H1 (cell line): ENCODE data around the gene MYL6. TPM values are rescaled to one million over a fixed set of nuclear protein-coding genes. Genes with fewer than 3 reads are reported as not detected.

Source experiments
- CTCF ChIA-PET: fragments of 300-600 bp; sonication (Branson Sonifier 250); formaldehyde crosslinking; loops from one replicate; lab custom pipeline; 2021; ENCODE audit not compliant: partially characterized antibody; lab: Charles Lee
- POLR2A ChIA-PET: fragments of 300-600 bp; sonication (Branson Sonifier 250); formaldehyde crosslinking; loops from one replicate; lab custom pipeline; 2021; ENCODE audit warnings: inconsistent platforms; ENCODE audit not compliant: partially characterized antibody; lab: Charles Lee
- DNase-seq, 2 experiments: peaks; one replicate each; pipeline versions ENCODE4 v3.0.0 to v3.0.0-alpha.2; 2010 to 2022; ENCODE audit warnings: low spot score in 2 of 2, low read depth in 1 of 2, mixed read lengths in 1 of 2
- FAIRE-seq: peaks from 2 replicates; lab custom pipeline; 2011; peaks lifted over from hg19 to GRCh38; lab: Jason Lieb, UNC
- H2AFZ ChIP-seq: 2 replicates; pipeline ENCODE4 v1.8.1; 2012; ENCODE audit warnings: low read length, inconsistent platforms
- H2AK5ac ChIP-seq: 2 replicates; pipeline ENCODE4 v1.6.1; 2013; ENCODE audit warnings: low read depth, low read length
- H2BK120ac ChIP-seq: replicated peaks from 2 replicates; pipeline ENCODE3; 2013; ENCODE audit warnings: low read depth, low read length, inconsistent platforms
- H2BK12ac ChIP-seq: 2 replicates; pipeline ENCODE4 v1.6.1; 2013; ENCODE audit warnings: low read depth, low read length
- H2BK15ac ChIP-seq: 2 replicates; pipeline ENCODE4 v1.6.1; 2013; ENCODE audit warnings: low read length
- H2BK20ac ChIP-seq: 2 replicates; pipeline ENCODE4 v1.6.1; 2013; ENCODE audit warnings: low read length
- H2BK5ac ChIP-seq: 2 replicates; pipeline ENCODE4 v1.6.1; 2013; ENCODE audit warnings: low read depth, low read length
- H3K14ac ChIP-seq: 2 replicates; pipeline ENCODE4 v1.6.1; 2013; ENCODE audit warnings: inconsistent platforms; ENCODE audit not compliant: insufficient read length
- H3K18ac ChIP-seq: 2 replicates; pipeline ENCODE4 v1.6.1; 2013; ENCODE audit warnings: low read length; ENCODE audit errors: extremely low read depth
- H3K23ac ChIP-seq: 2 replicates; pipeline ENCODE4 v1.6.1; 2013; ENCODE audit warnings: inconsistent platforms; ENCODE audit not compliant: insufficient read length
- H3K23me2 ChIP-seq: 2 replicates; pipeline ENCODE4 v1.6.1; 2013; ENCODE audit warnings: low read depth, low read length
- H3K27ac ChIP-seq: 2 replicates; pipeline ENCODE4 v1.6.1; 2011; ENCODE audit warnings: low read depth, low read length, inconsistent platforms
- H3K27me3 ChIP-seq, 4 experiments: replicated peaks in 1 of 4; 1 replicate in 1 of 4; 2 replicates in 3 of 4; pipeline versions ENCODE4 v1.6.1 to v1.8.1; 2011 to 2013; ENCODE audit warnings: low read length in 3 of 4, mild to moderate bottlenecking in 3 of 4, inconsistent platforms in 2 of 4, mixed read lengths in 2 of 4, moderate library complexity in 1 of 4; ENCODE audit not compliant: control insufficient read depth in 3 of 4, insufficient read depth in 3 of 4; ENCODE audit errors: extremely low read depth in 1 of 4
- H3K36me3 ChIP-seq, 4 experiments: 2 replicates each; pipeline versions ENCODE4 v1.6.1 to v1.8.1; 2011 to 2013; ENCODE audit warnings: mild to moderate bottlenecking in 4 of 4, low read length in 3 of 4, moderate library complexity in 2 of 4, control low read depth in 1 of 4, inconsistent platforms in 1 of 4; ENCODE audit not compliant: insufficient read depth in 4 of 4, control insufficient read depth in 2 of 4
- H3K4ac ChIP-seq: replicated peaks from 2 replicates; pipeline ENCODE3; 2013; ENCODE audit warnings: low read length, low read depth, mixed read lengths, inconsistent platforms; ENCODE audit not compliant: insufficient read length
- H3K4me1 ChIP-seq, 4 experiments: replicated peaks in 1 of 4; 1 replicate in 1 of 4; 2 replicates in 3 of 4; pipeline versions ENCODE4 v1.6.1 to v1.8.1; 2011 to 2013; ENCODE audit warnings: low read length in 3 of 4, inconsistent platforms in 2 of 4, mixed read lengths in 1 of 4; ENCODE audit not compliant: insufficient read depth in 4 of 4, control insufficient read depth in 3 of 4
- H3K4me2 ChIP-seq, 2 experiments: 2 replicates each; pipeline versions ENCODE4 v1.6.1 to v1.8.1; 2011 to 2013; ENCODE audit warnings: low read depth in 2 of 2, low read length in 2 of 2, control low read depth in 1 of 2, inconsistent platforms in 1 of 2, mild to moderate bottlenecking in 1 of 2; ENCODE audit not compliant: insufficient read depth in 1 of 2
- H3K4me3 ChIP-seq, 4 experiments: fragments of 200-600, 300-600 bp in 1 of 4; sonication (generic), shearing (Covaris generic), sonication (Bioruptor Twin) in 1 of 4; 2 replicates each; pipeline versions ENCODE4 v1.5.1 to v1.8.1; 2011 to 2016; ENCODE audit warnings: low read length in 4 of 4, low read depth in 3 of 4, control low read depth in 2 of 4, inconsistent platforms in 2 of 4, mild to moderate bottlenecking in 2 of 4, mixed read lengths in 1 of 4, moderate library complexity in 1 of 4; ENCODE audit not compliant: insufficient read depth in 2 of 4; ENCODE audit errors: extremely low read depth in 1 of 4
- H3K56ac ChIP-seq: replicated peaks from 2 replicates; pipeline ENCODE3; 2013; ENCODE audit warnings: low read depth, mild to moderate bottlenecking, mixed read lengths, low read length, inconsistent platforms; ENCODE audit not compliant: insufficient read length
- H3K79me1 ChIP-seq: 2 replicates; pipeline ENCODE4 v1.6.1; 2013; ENCODE audit warnings: low read depth, low read length, control low read depth
- H3K79me2 ChIP-seq, 2 experiments: 2 replicates each; pipeline versions ENCODE4 v1.6.1 to v1.8.1; 2012 to 2013; ENCODE audit warnings: low read length in 2 of 2, mild to moderate bottlenecking in 2 of 2, inconsistent platforms in 1 of 2; ENCODE audit not compliant: insufficient read depth in 2 of 2, control insufficient read depth in 1 of 2
- H3K9ac ChIP-seq, 4 experiments: replicated peaks in 1 of 4; 1 replicate in 1 of 4; 2 replicates in 3 of 4; pipeline versions ENCODE4 v1.6.1 to v1.8.1; 2011 to 2013; ENCODE audit warnings: low read depth in 3 of 4, low read length in 3 of 4, control low read depth in 2 of 4, mild to moderate bottlenecking in 2 of 4, moderate library complexity in 2 of 4, inconsistent platforms in 1 of 4; ENCODE audit errors: extremely low read depth in 1 of 4
- H3K9me3 ChIP-seq, 2 experiments: 2 replicates each; pipeline versions ENCODE4 v1.6.1 to v1.8.1; 2012 to 2013; ENCODE audit warnings: mild to moderate bottlenecking in 2 of 2, moderate library complexity in 2 of 2, control low read depth in 1 of 2, inconsistent platforms in 1 of 2, low read depth in 1 of 2, low read length in 1 of 2, mixed read lengths in 1 of 2; ENCODE audit not compliant: insufficient read depth in 2 of 2
- H4K20me1 ChIP-seq, 2 experiments: replicated peaks in 1 of 2; 2 replicates each; pipeline versions ENCODE3 to v1.8.1; 2011 to 2013; ENCODE audit warnings: inconsistent platforms in 2 of 2, low read length in 2 of 2, mild to moderate bottlenecking in 1 of 2; ENCODE audit not compliant: insufficient read depth in 2 of 2, control insufficient read depth in 1 of 2
- H4K5ac ChIP-seq: 2 replicates; pipeline ENCODE4 v1.6.1; 2013; ENCODE audit warnings: low read length, low read depth, mixed read lengths, inconsistent platforms; ENCODE audit not compliant: insufficient read length
- H4K8ac ChIP-seq: 2 replicates; pipeline ENCODE4 v1.8.0; 2013; ENCODE audit warnings: mild to moderate bottlenecking, moderate library complexity, low read length, inconsistent platforms; ENCODE audit not compliant: insufficient read depth; ENCODE audit errors: extremely low read depth
- H4K91ac ChIP-seq: replicated peaks from 2 replicates; pipeline ENCODE3; 2013; ENCODE audit warnings: low read length, mixed read lengths, inconsistent platforms; ENCODE audit not compliant: insufficient read length
- BACH1 ChIP-seq: IDR thresholded peaks from 2 replicates; pipeline ENCODE4 v1.6.1; 2012; ENCODE audit warnings: low read length, improper control_type of control experiment
- BCL11A ChIP-seq, 2 experiments: IDR thresholded peaks; one replicate each; pipeline ENCODE4 v1.6.1; 2011; ENCODE audit warnings: low read depth in 2 of 2, low read length in 2 of 2, mild to moderate bottlenecking in 2 of 2
- FOSL1 ChIP-seq: IDR thresholded peaks from 2 replicates; pipeline ENCODE4 v1.6.1; 2011; ENCODE audit warnings: mild to moderate bottlenecking, low read depth, low read length, moderate library complexity; ENCODE audit not compliant: insufficient read depth
- HDAC2 ChIP-seq, 2 experiments: fragments of 300-600 bp in 1 of 2; sonication (generic) in 1 of 2; IDR thresholded peaks; 2 replicates each; pipeline ENCODE4 v1.6.1; 2011 to 2012; ENCODE audit warnings: low read depth in 2 of 2, low read length in 2 of 2, mild to moderate bottlenecking in 2 of 2, moderate library complexity in 2 of 2, borderline replicate concordance in 1 of 2, inconsistent platforms in 1 of 2
- JUN ChIP-seq: IDR thresholded peaks from 2 replicates; pipeline ENCODE4 v1.6.1; 2011; ENCODE audit warnings: low read depth, mild to moderate bottlenecking, improper control_type of control experiment, low read length
- MAFK ChIP-seq: IDR thresholded peaks from 2 replicates; pipeline ENCODE4 v1.6.1; 2012; ENCODE audit warnings: low read depth, mild to moderate bottlenecking, improper control_type of control experiment, low read length
- SAP30 ChIP-seq: fragments of 300-600 bp; sonication (generic); IDR thresholded peaks from 2 replicates; pipeline ENCODE4 v1.7.1; 2012; ENCODE audit warnings: low read length, moderate library complexity, mild to moderate bottlenecking, inconsistent platforms; ENCODE audit not compliant: insufficient read depth, insufficient replicate concordance
- SP1 ChIP-seq: IDR thresholded peaks from 2 replicates; pipeline ENCODE4 v1.6.1; 2011; ENCODE audit warnings: low read depth, low read length
- TAF7 ChIP-seq: optimal IDR thresholded peaks from 2 replicates; pipeline ENCODE3; 2011; ENCODE audit warnings: low read depth, mild to moderate bottlenecking, inconsistent platforms, low read length, moderate library complexity, borderline replicate concordance
- TBP ChIP-seq: IDR thresholded peaks from 2 replicates; pipeline ENCODE4 v1.6.1; 2011; ENCODE audit warnings: low read depth, low read length, improper control_type of control experiment
- TCF12 ChIP-seq: IDR thresholded peaks from 2 replicates; pipeline ENCODE4 v1.6.1; 2011; ENCODE audit warnings: low read depth, mild to moderate bottlenecking, low read length
- WGBS, 2 experiments: shearing (Covaris generic) in 1 of 2; methylation state at CpG; one replicate each; pipeline versions ENCODE4 v1.1.6 to v1.1.7; 2013 to 2015; ENCODE audit warnings: low lambda C conversion rate in 2 of 2, mixed read lengths in 2 of 2, inconsistent platforms in 1 of 2, low coverage in 1 of 2, missing lambda C conversion rate in 1 of 2; ENCODE audit not compliant: insufficient replicate concordance in 2 of 2, insufficient coverage in 1 of 2, insufficient read length in 1 of 2; ENCODE audit errors: extremely low coverage in 1 of 2, missing lambda C conversion rate in 1 of 2; 5-methylcytosine and 5-hydroxymethylcytosine counted together
- polyA plus RNA-seq, 7 experiments: library from polyadenylated mRNA; depleted of rRNA in 3 of 7; stranded (reverse) in 5 of 7; unstranded in 2 of 7; fragments of >200 nt in 5 of 7; fragments of 200-250 nt in 2 of 7; gene quantifications; 1 replicate in 5 of 7; 2 replicates in 1 of 7; 4 replicates in 1 of 7; pipeline versions ENCODE4 v1.2.1 to v1.2.3, GENCODE V29; 2011 to 2013; ENCODE audit warnings: missing spikeins in 2 of 7, mixed read lengths in 2 of 7
- total RNA-seq: library from RNA; stranded (reverse); fragmentation: NEBNext Ultra II Directional; extraction: Animal tissue kit (Norgen Biotek cat#: 25700); gene quantifications from 2 replicates; pipeline ENCODE4 v1.2.1, GENCODE V29; 2021

The MYL6 gene
- total and polyA plus RNA-seq, 2 of the 8 experiments (the other 6 are each of a cell fraction or from before 2014, with no cell fraction given) = 1,130 to 2,279 TPM

GRCh38 chr12:56130876-56131275 is 27.3 kb upstream of the MYL6 start:
- POLR2A ChIA-PET = interaction anchor here (0.9 to 5.3 kb wide), 2 partner anchors 13 to 21 kb away, joined by 3 to 161 read pairs; partner anchors contain the start of genes RPL41 and ZC3H10
- H3K9ac ChIP-seq = no peak overlapping the region

More at GRCh38 chr12:56130876-56131275, 27.3 kb upstream of the MYL6 start:
- Histone ChIP-seq H3K23ac (no peak overlapping the region), H4K5ac (no peak overlapping the region), H3K4me3 (no peak overlapping the region), H2BK120ac (no peak overlapping the region), H3K9me3 (no peaks in the 10 kb centered on the region; a peak in 1 of 4 replicates), H3K23me2 (peaks cover 12% of the 10 kb centered on the region), H3K14ac (no peak overlapping the region), H2BK15ac (no peak overlapping the region), H4K8ac (no peak overlapping the region), H3K36me3 (peaks cover 11 to 43% (median 34%) of the 10 kb centered on the region in 4 experiments), H2BK12ac (no peak overlapping the region), H3K4me2 (no peak overlapping the region; a peak in 1 of 4 replicates), H2AK5ac (no peak overlapping the region), H3K56ac (no peak overlapping the region), H2AFZ (no peak overlapping the region), H3K27ac (no peak overlapping the region), H3K79me1 (no peaks in the 10 kb centered on the region), H2BK20ac (no peak overlapping the region), H4K20me1 (peaks cover 0 to 2% of the 10 kb centered on the region in 2 experiments), H3K27me3 (no peaks in the 10 kb centered on the region), H4K91ac (no peak overlapping the region), H3K4ac (no peak overlapping the region), H3K4me1 (peaks cover 0 to 13% (median 5%) of the 10 kb centered on the region in 4 experiments; a peak in 5 of 7 replicates), H3K18ac (no peak overlapping the region), H3K79me2 (peaks cover 0 to 10% of the 10 kb centered on the region in 2 experiments; a peak in 1 of 4 replicates), H2BK5ac (no peak overlapping the region)
- CTCF ChIA-PET = interaction anchor here (0.9 to 5.4 kb wide), 3 partner anchors 11 to 76 kb away, joined by 3 to 46 read pairs (median 4); partner anchors contain the start of gene ZC3H10
- 97% methylated on average over 4 of the region's 4 CpGs; no CpG with 5 or more reads in 1 of the 2 experiments for WGBS, 2 experiments
- DNase-seq (no peak), FAIRE-seq (no peak)
- TF ChIP-seq TCF12 = no peak
- no peak for TF ChIP-seq TBP
- no peak for TF ChIP-seq BACH1
- no peak for TF ChIP-seq HDAC2 (IDR thresholded peaks at IDR 0.05; ENCODE audit: borderline replicate concordance in 1 of 2, low read depth in 2 of 2, low read length in 2 of 2)
- no peak for TF ChIP-seq JUN
- no peak for TF ChIP-seq MAFK
- TF ChIP-seq TAF7 = no peak
- TF ChIP-seq SP1 = no peak
- TF ChIP-seq SAP30 = no peak
- no peak for TF ChIP-seq FOSL1
- TF ChIP-seq BCL11A (IDR thresholded peaks at IDR 0.05; ENCODE audit: low read depth in 2 of 2, low read length in 2 of 2) = no peak
